Measurements from ENCODE around the gene IPO5.

DNA sequence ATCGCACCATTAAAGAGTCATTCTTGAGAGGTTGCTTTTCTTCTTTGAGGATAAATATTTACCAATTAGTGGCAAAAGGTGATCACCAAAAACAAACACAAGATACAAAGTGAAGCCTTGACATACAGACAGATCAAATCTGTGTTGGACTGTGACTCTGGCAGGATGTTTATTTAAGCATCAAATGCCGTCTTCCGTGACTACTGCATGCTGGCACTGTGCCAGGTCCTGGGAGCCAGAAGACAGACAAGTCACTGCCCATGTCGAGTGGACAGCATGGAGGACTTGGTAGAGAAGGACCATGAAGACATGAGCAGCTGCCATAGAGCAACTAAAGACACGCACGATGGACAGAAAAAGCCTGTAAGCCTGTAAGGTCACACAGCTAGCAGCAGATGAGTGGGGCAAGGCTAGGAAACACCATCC is 96.6 kb downstream of the IPO5 start:
- no peak for TF ChIP-seq CTCF (IDR thresholded peaks at IDR 0.05; ENCODE audit: control extremely low read depth in 1 of 3, insufficient read depth in 1 of 3, low read depth in 1 of 3, low read length in 3 of 3)
- no peak for TF ChIP-seq POLR2AphosphoS5 (IDR thresholded peaks at IDR 0.05; ENCODE audit: low read depth, low read length)
- TF ChIP-seq ATF2 (IDR thresholded peaks at IDR 0.05; ENCODE audit: low read length), result no peak
- no peak for TF ChIP-seq SIN3A (conservative IDR thresholded peaks at IDR 0.05 in 1 of 2, IDR thresholded peaks at IDR 0.05 in 1 of 2; ENCODE audit: low read depth in 1 of 2, low read length in 2 of 2)
- no peak for TF ChIP-seq EGR1 (IDR thresholded peaks at IDR 0.05; ENCODE audit: borderline replicate concordance, low read depth, low read length)
- TF ChIP-seq RAD21 (IDR thresholded peaks at IDR 0.05 in 1 of 2, conservative IDR thresholded peaks at IDR 0.05 in 1 of 2; ENCODE audit: low read depth in 2 of 2, low read length in 2 of 2), result no peak
